Measurements from ENCODE around the gene UQCRC1.
"Not testable (repeated sequence)": the region's sequence is repeated elsewhere in the genome, so short reads cannot be mapped to it uniquely, and the experiment has no call there.

Gene UQCRC1

GRCh38 chr3:48552111-48552951 is 57.1 kb downstream of the UQCRC1 start:
- DNase-seq, result no peak

GRCh38 chr3:48551651-48552050 is 57.8 kb downstream of the UQCRC1 start:
- DNase-seq, result not testable (repeated sequence)

All from retina (tissue), 1 donor.